ENCODE measurements around the gene MUSTN1. TPM values are rescaled to one million over a fixed set of nuclear protein-coding genes. Genes with fewer than 3 reads are reported as not detected.

Gene MUSTN1
- polyA plus RNA-seq, 1 experiment = not detected

DNA sequence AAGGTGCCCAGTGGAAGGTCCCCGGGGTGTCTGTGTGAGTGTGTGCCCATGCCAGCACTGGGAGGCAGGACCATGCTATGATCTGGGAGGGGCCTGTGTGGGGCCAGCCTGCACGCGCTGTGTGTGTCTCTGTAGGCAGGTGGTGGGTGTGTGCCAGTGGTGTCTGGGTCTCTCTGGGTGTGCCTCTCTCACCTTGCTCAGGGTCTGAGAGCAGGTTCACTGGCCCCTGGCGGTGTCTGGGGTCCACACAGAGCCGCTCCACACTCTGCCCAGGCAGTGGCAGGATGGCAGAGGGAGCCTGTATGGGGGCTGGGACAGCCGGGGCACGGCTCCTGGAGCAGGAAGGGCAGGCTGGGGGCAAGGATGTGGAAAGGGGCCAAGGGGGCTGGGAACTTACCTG lies 17.0 kb downstream of the MUSTN1 start:
- no peak overlapping the region for H3K27ac ChIP-seq (ENCODE audit: low read depth, low read length)
- H3K4me3 ChIP-seq (ENCODE audit: low read depth, low read length) = no peak overlapping the region
- no peak for DNase-seq (ENCODE audit: low read depth, low spot score)
- no peaks in the 10 kb centered on the region for H3K27me3 ChIP-seq (ENCODE audit: control insufficient read depth, insufficient read depth, low read length)
- TF ChIP-seq, protein P1, sequence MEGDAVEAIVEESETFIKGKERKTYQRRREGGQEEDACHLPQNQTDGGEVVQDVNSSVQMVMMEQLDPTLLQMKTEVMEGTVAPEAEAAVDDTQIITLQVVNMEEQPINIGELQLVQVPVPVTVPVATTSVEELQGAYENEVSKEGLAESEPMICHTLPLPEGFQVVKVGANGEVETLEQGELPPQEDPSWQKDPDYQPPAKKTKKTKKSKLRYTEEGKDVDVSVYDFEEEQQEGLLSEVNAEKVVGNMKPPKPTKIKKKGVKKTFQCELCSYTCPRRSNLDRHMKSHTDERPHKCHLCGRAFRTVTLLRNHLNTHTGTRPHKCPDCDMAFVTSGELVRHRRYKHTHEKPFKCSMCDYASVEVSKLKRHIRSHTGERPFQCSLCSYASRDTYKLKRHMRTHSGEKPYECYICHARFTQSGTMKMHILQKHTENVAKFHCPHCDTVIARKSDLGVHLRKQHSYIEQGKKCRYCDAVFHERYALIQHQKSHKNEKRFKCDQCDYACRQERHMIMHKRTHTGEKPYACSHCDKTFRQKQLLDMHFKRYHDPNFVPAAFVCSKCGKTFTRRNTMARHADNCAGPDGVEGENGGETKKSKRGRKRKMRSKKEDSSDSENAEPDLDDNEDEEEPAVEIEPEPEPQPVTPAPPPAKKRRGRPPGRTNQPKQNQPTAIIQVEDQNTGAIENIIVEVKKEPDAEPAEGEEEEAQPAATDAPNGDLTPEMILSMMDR (IDR thresholded peaks at IDR 0.05; ENCODE audit: low read depth, low read length) = no peak
- ChIA-PET POLR2A (no interaction called here), CTCF (no interaction called here)
- no peaks in the 10 kb centered on the region for H3K9me3 ChIP-seq (ENCODE audit: control insufficient read depth, insufficient read depth, low read length)

DNA sequence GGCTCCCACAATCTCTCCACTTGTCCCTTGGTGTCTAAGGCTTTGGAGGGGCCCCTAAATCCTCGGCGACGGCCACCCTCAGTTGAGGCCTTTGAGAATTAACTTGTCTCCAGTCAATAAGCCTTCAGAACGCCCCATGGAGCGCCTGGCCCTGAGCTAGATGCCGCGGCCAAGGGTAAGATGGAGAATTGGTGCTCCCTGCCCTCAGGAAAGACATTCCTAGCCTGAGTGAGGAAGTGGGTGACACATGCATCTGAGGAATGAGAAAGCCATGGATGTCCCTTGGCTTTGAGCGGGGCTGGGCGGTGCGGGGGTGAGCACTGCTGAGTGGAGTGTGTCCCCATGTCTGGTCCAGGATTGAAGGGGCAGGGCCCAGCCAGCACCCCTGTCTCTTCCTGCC lies 17.6 kb downstream of the MUSTN1 start:
- H3K4me3 ChIP-seq (ENCODE audit: low read depth, low read length) = no peak overlapping the region
- peaks cover 4% of the 10 kb centered on the region for H3K27me3 ChIP-seq (ENCODE audit: control insufficient read depth, insufficient read depth, low read length)
- H3K27ac ChIP-seq (ENCODE audit: low read depth, low read length) = no peak overlapping the region
- no peaks in the 10 kb centered on the region for H3K9me3 ChIP-seq (ENCODE audit: control insufficient read depth, insufficient read depth, low read length)
- no peak for DNase-seq (ENCODE audit: low read depth, low spot score)
- TF ChIP-seq, protein P1 (IDR thresholded peaks at IDR 0.05; ENCODE audit: low read depth, low read length) = no peak
- POLR2A ChIA-PET = no interaction called here
- CTCF ChIA-PET = no interaction called here

DNA sequence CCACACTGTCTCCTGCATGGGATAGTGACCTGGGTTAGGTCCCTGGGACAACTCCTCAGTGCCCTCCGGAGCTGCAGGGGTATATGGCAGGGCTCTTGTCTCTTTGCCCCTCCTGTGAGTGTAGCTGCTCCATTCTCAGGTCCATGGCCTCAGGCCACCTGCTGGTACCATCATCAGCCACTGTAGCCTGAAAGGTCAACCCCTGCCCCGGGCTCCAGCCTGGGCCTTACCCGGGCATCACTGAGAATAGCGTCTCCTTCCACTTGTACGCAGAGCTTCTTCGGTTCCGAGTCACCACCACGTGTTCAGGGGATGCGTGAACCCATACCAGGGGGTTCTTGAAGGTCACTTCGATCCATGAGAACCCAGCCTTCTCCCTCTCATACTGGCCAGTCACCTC lies 18.2 kb downstream of the MUSTN1 start:
- POLR2A ChIA-PET = no interaction called here
- CTCF ChIA-PET = no interaction called here
- TF ChIP-seq, protein P1 (IDR thresholded peaks at IDR 0.05; ENCODE audit: low read depth, low read length) = no peak

DNA sequence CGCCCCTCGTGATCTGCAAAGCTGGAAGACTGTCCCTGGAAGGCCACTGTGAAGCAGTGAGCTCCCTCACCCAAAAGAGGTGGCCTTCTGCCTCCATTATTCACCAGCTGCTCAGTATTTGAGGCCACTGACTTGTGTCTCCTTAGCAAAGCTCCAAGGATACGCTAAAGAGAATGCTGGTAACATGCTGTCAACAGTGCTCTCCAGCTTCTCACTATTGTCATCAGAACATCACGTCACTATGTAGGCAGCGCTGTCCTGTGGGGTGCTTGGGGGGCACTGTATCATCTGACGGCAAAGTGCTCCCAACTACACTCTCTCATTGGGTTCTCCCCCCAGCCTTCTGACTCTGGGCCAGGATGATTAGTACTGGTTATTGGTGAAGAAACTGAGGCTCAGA lies 18.6 kb downstream of the MUSTN1 start:
- H3K27ac ChIP-seq (ENCODE audit: low read depth, low read length) = no peak overlapping the region
- no peaks in the 10 kb centered on the region for H3K9me3 ChIP-seq (ENCODE audit: control insufficient read depth, insufficient read depth, low read length)
- TF ChIP-seq, protein P1 (IDR thresholded peaks at IDR 0.05; ENCODE audit: low read depth, low read length) = no peak
- ChIA-PET CTCF (no interaction called here), POLR2A (no interaction called here)
- H3K27me3 ChIP-seq (ENCODE audit: control insufficient read depth, insufficient read depth, low read length) = peaks cover 11% of the 10 kb centered on the region
- no peak overlapping the region for H3K4me3 ChIP-seq (ENCODE audit: low read depth, low read length)
- DNase-seq (ENCODE audit: low read depth, low spot score) = no peak

More for the DNA sequence above, 18.2 kb downstream of the MUSTN1 start:
- no peak overlapping the region for H3K27ac ChIP-seq (ENCODE audit: low read depth, low read length)
- no peak for DNase-seq (ENCODE audit: low read depth, low spot score)
- no peaks in the 10 kb centered on the region for H3K9me3 ChIP-seq (ENCODE audit: control insufficient read depth, insufficient read depth, low read length)
- H3K4me3 ChIP-seq (ENCODE audit: low read depth, low read length) = no peak overlapping the region
- H3K27me3 ChIP-seq (ENCODE audit: control insufficient read depth, insufficient read depth, low read length) = peaks cover 7% of the 10 kb centered on the region

DNA sequence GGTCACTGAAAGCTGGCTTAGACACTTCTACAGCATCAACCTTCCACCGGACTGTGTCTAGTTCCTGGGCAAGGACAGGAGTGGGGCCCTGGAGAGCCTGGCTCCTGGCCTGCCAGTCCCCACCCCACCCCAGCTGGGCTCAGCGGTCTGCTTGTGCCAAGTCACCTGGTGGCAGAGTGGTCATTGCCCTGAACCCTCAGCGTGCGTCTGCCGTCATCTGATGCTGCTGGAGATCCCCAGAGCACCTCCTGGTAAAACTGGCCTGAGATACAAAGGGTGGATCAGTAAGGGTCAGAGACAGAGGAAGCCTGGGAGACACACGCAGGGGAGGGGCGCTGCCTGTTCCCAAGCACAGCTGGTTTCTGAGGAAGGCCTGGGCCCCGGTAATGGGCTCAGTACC lies 21.0 kb downstream of the MUSTN1 start:
- ChIA-PET CTCF (no interaction called here), POLR2A (no interaction called here)
- DNase-seq (ENCODE audit: low read depth, low spot score) = no peak
- H3K9me3 ChIP-seq (ENCODE audit: control insufficient read depth, insufficient read depth, low read length) = no peaks in the 10 kb centered on the region
- H3K27ac ChIP-seq (ENCODE audit: low read depth, low read length) = no peak overlapping the region
- H3K4me3 ChIP-seq (ENCODE audit: low read depth, low read length) = no peak overlapping the region
- peaks cover 17% of the 10 kb centered on the region for H3K27me3 ChIP-seq (ENCODE audit: control insufficient read depth, insufficient read depth, low read length)
- TF ChIP-seq, protein P1 (IDR thresholded peaks at IDR 0.05; ENCODE audit: low read depth, low read length) = no peak
